AG10803 (cell line): ENCODE results near the gene KCND2.

Source experiments
- DNase-seq: peaks from one replicate; pipeline ENCODE4 v3.0.0; 2010; ENCODE audit warnings: low read depth
- H3K4me3 ChIP-seq: 2 replicates; pipeline ENCODE4 v1.5.1; 2011; ENCODE audit warnings: mild to moderate bottlenecking, low read length, control low read depth
- CTCF ChIP-seq: conservative IDR thresholded peaks from 2 replicates; pipeline ENCODE4 v1.5.1; 2011; ENCODE audit warnings: mild to moderate bottlenecking, low read length, control low read depth, inconsistent platforms

The KCND2 gene

GRCh38 chr7:120472892-120473291, 199.9 kb downstream of the KCND2 start:
- no peak for DNase-seq
- TF ChIP-seq CTCF, result no peak
- H3K4me3 ChIP-seq, result no peak overlapping the region

- no peak overlapping the region for H3K4me3 ChIP-seq
Measured at GRCh38 chr7:120473352-120473751, 200.4 kb downstream of the KCND2 start.

GRCh38 chr7:120475994-120476393, 203.0 kb downstream of the KCND2 start:
- no peak overlapping the region for H3K4me3 ChIP-seq
- DNase-seq, result no peak
- no peak for TF ChIP-seq CTCF

More at GRCh38 chr7:120473352-120473751, 200.4 kb downstream of the KCND2 start:
- no peak for DNase-seq
- no peak for TF ChIP-seq CTCF

GRCh38 chr7:120480472-120480871, 207.5 kb downstream of the KCND2 start:
- TF ChIP-seq CTCF, result no peak

GRCh38 chr7:120480930-120481329, 208.0 kb downstream of the KCND2 start:
- no peak for DNase-seq
- TF ChIP-seq CTCF, result no peak
- H3K4me3 ChIP-seq, result no peak overlapping the region

More at GRCh38 chr7:120480472-120480871, 207.5 kb downstream of the KCND2 start:
- H3K4me3 ChIP-seq, result no peak overlapping the region
- no peak for DNase-seq

GRCh38 chr7:120486164-120486563, 213.2 kb downstream of the KCND2 start:
- DNase-seq, result no peak
- no peak for TF ChIP-seq CTCF
- no peak overlapping the region for H3K4me3 ChIP-seq

GRCh38 chr7:120502132-120502531, 229.2 kb downstream of the KCND2 start:
- DNase-seq, result no peak
- no peak for TF ChIP-seq CTCF
- no peak overlapping the region for H3K4me3 ChIP-seq
